Stimulated activated CD4-positive, alpha-beta T cell treated with anti-CD3 and anti-CD28 coated beads, Interleukin-15, amount 100 ng/mL, for 1 hour (primary cell): ENCODE results near the gene CXCL3.
"Not testable (repeated sequence)": the region's sequence is repeated elsewhere in the genome, so short reads cannot be mapped to it uniquely, and the experiment has no call there.

Source experiments
- DNase-seq, 2 donors: peaks; one replicate each; pipeline ENCODE4 v3.0.0-alpha.2; 2020; ENCODE audit warnings: low read depth in 1 of 2, low spot score in 1 of 2

The CXCL3 gene

DNA sequence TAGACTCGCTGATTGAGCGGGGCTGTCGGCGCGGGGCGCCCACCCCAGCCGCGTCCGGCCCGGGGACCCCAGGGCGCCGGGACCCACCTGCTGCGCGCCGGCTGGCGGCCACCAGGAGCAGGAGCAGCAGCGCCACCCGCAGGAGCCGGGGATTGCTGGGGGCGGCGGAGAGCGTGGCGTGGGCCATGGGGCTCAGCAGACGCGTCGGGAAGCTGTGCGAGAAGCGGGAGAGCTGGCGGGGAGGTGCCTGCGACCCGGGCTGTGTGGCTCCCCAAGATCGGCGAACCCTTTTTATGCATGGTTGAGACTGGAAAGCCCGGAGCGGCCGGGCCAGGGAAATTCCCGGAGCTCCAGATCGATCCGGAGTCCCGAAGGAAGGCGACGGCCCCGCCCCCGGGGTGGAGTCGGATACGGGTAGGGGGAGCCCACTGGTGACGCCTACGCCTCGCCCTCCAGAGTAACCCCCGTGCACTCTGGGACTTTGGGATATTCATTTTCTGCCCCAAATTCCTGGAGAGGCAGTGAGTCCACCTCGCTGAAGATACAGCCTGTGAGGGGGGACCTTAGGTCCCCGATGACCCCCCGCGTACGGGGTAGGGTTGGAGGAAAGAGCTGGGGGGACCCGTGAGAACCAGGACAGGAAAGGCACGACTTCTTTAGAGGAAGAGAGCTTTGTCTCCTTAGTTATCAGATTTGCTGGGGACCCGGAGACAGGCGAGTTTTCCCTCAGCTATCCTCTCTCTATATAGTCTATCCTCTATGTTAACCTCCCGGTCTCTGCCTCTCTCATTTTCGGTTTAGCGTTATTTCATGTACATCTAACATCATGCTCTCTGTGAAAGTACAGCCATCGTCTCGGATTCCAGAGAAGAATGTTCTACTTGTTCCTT, at the start of gene CXCL3:
Gene CXCL3, minus strand, starts transcription at position 265 of the 890 bp plus-strand sequence. Its CDS starts 78 bp downstream, at position 187.
- DNase-seq = no peak

- no peak for DNase-seq
These were observed 49.0 kb upstream of the CXCL3 start for GRCh38 chr4:74087481-74087880.

DNA sequence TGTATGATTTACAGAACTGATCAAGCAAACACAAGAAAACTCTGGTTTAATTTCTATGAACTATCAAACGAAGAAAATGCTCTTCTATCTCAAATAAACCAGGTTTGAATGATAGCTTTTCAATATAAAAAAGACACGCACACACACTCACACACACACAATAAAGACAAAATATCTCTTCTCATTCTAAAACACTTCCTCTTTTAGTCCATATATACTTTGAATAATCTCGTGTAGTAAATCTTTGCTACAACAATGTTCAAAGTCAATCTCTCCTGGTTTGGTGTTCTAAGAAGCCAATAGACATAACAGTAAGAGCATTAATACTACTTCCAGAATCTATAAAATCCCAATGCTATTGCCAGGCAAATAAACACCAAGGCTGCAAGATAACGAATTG, 47.2 kb upstream of the CXCL3 start:
- no peak for DNase-seq

GRCh38 chr4:74084984-74085383, 46.5 kb upstream of the CXCL3 start:
- DNase-seq = no peak

GRCh38 chr4:74083546-74083945, 45.1 kb upstream of the CXCL3 start:
- DNase-seq = no peak

GRCh38 chr4:74081035-74081434, 42.5 kb upstream of the CXCL3 start:
- DNase-seq = no peak

DNA sequence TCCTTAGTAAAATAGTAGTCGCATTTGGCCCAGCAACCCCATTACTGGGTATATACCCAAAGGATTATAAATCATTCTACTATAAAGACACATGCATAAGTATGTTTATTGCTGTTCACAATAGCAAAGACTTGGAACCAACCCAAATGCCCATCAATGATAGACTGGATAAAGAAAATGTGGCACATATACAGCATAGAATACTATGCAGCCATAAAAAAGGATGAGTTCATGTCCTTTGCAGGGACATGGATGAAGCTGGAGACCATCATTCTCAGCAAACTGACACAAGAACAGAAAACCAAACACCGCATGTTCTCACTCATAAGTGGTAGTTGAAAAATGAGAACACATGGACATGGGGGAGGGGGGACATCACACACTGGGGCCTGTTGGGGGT, 41.9 kb upstream of the CXCL3 start:
- DNase-seq = not testable (repeated sequence)

DNA sequence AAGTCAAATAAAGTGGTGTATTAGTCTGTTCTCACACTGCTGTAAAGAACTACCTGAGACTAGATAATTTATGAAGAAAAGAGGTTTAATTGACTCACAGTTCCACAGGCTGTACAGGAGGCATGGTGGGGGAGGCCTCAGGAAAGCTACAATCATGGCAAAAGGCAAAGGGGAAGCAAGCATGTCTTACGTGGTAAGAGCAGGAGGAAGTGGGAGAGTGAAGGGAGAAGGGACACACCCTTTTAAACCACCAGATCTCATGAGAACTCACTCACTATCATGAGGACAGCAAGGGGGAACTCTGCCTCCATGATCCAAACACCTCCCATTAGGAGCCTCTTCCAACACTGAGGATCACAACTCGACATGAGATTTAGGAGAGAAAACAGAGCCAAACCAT, 40.5 kb upstream of the CXCL3 start:
- DNase-seq = not testable (repeated sequence)

GRCh38 chr4:74073358-74073757, 34.9 kb upstream of the CXCL3 start:
- DNase-seq = no peak

- DNase-seq = no peak
These were observed 34.2 kb upstream of the CXCL3 start for GRCh38 chr4:74072739-74073138.

GRCh38 chr4:74067586-74067985, 29.1 kb upstream of the CXCL3 start:
- no peak for DNase-seq

DNA sequence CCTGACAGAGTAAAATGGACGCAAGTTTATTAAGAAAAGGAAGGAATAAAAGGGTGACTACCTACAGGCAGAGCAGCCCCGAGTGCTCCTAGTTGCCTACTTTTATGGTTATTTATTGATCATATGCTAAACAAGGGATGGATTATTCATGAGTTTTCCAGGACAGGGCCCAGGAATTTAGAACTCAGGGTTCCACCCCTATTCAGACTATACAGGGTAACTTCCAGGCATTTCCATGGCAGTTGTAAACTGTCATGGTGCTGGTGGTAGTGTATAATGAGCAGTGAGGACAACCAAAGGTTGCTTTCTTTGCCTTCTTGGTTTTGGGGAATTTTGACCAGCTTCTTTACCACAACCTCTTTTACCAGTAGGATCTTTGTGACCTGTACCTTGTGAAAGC, 27.7 kb upstream of the CXCL3 start:
- no peak for DNase-seq

- no peak for DNase-seq
These were observed 26.7 kb upstream of the CXCL3 start for GRCh38 chr4:74065115-74065642.

GRCh38 chr4:74063859-74064258, 25.4 kb upstream of the CXCL3 start:
- DNase-seq = no peak

GRCh38 chr4:74062953-74063352, 24.5 kb upstream of the CXCL3 start:
- DNase-seq = no peak

DNA sequence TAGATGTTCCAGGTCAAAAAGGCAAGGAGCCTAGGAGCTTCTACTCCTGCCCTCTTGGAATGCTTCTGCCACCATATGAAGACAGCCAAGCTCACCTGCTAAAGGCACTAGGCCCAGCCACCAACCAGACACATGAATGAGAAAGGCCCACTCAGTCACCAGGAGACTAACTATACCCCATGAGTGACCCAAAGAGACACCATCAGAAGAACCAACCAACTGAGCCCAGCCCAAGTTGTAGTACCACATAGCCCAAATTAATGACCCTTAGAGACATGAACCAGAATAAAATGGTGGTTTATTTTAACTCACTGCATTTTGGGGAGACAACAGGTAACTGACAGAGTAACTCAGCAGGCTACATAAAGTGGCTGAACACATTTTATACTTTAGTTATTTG, 22.9 kb upstream of the CXCL3 start:
- no peak for DNase-seq

DNA sequence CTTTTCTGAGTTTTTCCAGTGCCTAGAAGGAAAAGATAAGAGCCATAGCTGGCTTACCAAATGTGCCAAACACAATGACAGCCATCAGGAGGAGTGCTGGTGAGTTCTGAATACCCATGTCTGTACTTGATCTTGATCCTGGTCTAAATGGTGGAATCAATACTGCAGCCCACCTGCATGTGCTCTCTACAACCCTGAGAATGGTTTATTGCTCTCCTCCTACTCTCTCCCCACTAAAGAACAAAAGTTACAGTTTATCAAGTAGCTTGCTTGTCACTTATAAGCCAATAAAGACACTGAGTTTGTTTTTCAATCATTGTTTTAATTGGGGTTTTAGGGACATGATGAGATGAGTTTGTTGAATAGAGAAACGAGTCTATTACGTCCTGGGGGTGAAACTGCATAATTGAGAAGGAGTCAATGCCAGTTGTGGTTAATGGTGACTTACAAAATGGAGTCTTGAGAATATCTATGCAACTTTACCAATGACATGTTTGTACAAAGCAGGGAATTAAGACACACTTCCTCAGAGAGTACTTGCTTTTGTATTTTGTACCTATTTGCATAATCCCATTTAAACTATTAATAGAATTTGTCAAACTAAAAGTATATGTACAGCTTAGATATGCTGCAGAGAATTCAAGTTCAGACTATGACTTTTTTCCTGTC, 20.8 kb upstream of the CXCL3 start:
- no peak for DNase-seq

GRCh38 chr4:74058048-74058651, 19.7 kb upstream of the CXCL3 start:
- DNase-seq = no peak

GRCh38 chr4:74057588-74057987, 19.1 kb upstream of the CXCL3 start:
- DNase-seq = no peak

DNA sequence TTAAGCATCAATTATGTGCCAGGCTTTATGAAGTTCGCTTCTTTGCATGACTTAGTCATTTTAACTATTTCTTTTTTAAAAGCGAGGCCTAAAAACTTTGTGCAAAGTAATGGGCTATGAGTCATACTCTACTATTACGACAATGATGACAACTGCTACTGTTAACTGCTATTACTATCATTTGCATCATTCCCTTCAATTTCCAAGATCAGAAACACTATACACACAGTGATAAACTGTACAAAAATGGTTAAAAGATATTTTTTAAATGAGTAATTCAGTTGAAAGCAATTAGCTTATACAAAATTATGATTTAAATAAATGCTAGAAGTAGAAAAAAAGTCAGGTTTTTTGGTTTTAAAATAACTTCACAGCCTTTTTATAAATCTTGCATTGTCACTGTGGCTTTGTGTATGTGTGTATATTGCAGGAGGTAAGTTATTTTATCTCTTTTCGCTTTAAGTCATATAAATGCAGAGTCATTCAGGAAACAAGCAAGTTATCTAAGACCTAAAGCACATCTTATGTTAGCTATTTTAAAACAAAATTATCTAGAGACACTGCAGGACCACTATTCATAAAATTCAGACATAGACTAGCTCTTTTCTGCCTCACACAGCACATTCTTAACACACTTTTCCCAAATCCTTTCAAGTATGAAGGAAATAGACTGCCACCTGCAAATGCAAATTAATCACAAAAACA, 18.5 kb upstream of the CXCL3 start:
- DNase-seq = no peak
